Upper lobe of right lung (tissue), 1 donor: ENCODE measurements around the gene SMYD1. TPM values are rescaled to one million over a fixed set of nuclear protein-coding genes. Genes with fewer than 3 reads are reported as not detected.

Experiments used
- ATAC-seq: fragments of 200-7000 bp; cut with Tn5 transposase; one replicate; pipeline ENCODE4 v1.9.1; 2020; ENCODE audit warnings: mild to moderate bottlenecking, moderate library complexity
- DNase-seq: peaks from one replicate; pipeline ENCODE4 v3.0.0-alpha.2; 2020
- H3K27ac ChIP-seq: fragments of 200-600 bp; one replicate; pipeline ENCODE4 v1.8.0; 2022
- H3K27me3 ChIP-seq: fragments of 200-600 bp; one replicate; pipeline ENCODE4 v1.8.0; 2022; ENCODE audit warnings: mild to moderate bottlenecking
- H3K36me3 ChIP-seq: fragments of 200-600 bp; one replicate; pipeline ENCODE4 v1.8.0; 2022
- H3K4me1 ChIP-seq: fragments of 200-600 bp; one replicate; pipeline ENCODE4 v1.8.0; 2022
- H3K4me3 ChIP-seq: fragments of 200-600 bp; one replicate; pipeline ENCODE4 v1.8.0; 2022; ENCODE audit warnings: mild to moderate bottlenecking
- H3K9me3 ChIP-seq: fragments of 200-600 bp; one replicate; pipeline ENCODE4 v1.8.0; 2022
- CTCF ChIP-seq: fragments of 200-600 bp; IDR thresholded peaks from one replicate; pipeline ENCODE4 v1.8.0; 2022; ENCODE audit warnings: antibody characterized with exemption
- intact Hi-C: fragments of 100-400 bp; cut with DNase I; formaldehyde crosslinking; loops from one replicate; pipeline ENCODE4 v1.11.0; 2022
- total RNA-seq: library from RNA; stranded (reverse); fragmentation: NEBNext Ultra II Directional; extraction: Animal tissue kit (Norgen Biotek cat#: 25700); gene quantifications from one replicate; pipeline ENCODE4 v1.2.1, GENCODE V29; 2021
- donor health status: DM: no; HTN: yes; CAD: no; lungs with severe emphysema.

SMYD1 gene
- total RNA-seq, 1 donor from 2014 or later = not detected

DNA sequence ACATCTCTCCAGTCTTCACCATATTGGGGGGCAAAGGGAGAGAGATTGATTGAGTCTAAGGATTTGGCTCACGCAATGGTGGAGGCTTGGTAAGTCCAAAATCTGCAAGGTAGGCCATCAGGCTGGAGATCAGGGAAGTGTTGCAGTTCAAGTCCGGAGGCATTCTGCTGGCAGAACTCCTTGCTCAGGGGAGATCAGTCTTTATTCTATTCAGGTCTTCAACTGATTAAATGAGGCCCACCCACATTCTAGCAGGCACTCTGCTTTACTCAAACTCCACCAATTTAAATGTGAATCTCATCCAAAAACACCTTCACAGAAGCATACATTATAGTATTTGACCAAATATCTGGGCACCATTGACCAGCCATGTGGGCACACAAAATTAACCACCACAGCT is 21.4 kb downstream of the SMYD1 start:
- Histone ChIP-seq H3K4me3 (no peak overlapping the region), H3K4me1 (no peaks in the 10 kb centered on the region), H3K27me3 (no peaks in the 10 kb centered on the region), H3K27ac (no peak overlapping the region), H3K9me3 (no peaks in the 10 kb centered on the region), H3K36me3 (no peaks in the 10 kb centered on the region)
- DNase-seq (no peak), ATAC-seq (no peak)
- no peak for TF ChIP-seq CTCF
- intact Hi-C loops = no loop called here

- intact Hi-C loops = no loop called here
- H3K36me3 ChIP-seq = no peaks in the 10 kb centered on the region
- TF ChIP-seq CTCF = no peak
- no peak overlapping the region for H3K27ac ChIP-seq
- no peaks in the 10 kb centered on the region for H3K27me3 ChIP-seq
- H3K4me1 ChIP-seq = no peaks in the 10 kb centered on the region
- H3K4me3 ChIP-seq = no peak overlapping the region
- DNase-seq (no peak), ATAC-seq (no peak)
- H3K9me3 ChIP-seq = no peaks in the 10 kb centered on the region
Observed at GRCh38 chr2:88090446-88091283, 23.0 kb downstream of the SMYD1 start.

DNA sequence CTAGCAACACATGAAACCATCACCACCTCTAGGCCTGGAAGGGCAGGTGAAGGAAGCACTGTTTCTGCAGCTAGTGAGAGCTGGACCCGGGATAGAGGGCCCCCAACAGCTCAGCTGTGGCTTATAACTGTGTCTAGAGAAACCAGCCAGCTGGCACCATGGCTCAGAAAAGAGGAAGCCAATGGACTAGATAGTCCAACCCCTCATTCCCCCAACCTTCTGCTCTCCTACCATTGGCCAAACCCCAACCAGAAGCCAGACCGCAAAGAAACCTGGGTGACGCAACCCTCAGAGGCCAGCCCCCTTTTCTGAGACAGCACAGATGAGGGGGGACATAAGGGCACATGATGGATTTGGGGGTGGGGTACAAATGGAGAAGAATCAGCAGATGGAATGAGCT is 24.3 kb downstream of the SMYD1 start:
- TF ChIP-seq CTCF = no peak
- intact Hi-C loops = no loop called here
- no peaks in the 10 kb centered on the region for H3K9me3 ChIP-seq
- no peaks in the 10 kb centered on the region for H3K27me3 ChIP-seq
- DNase-seq = no peak
- H3K4me1 ChIP-seq = no peaks in the 10 kb centered on the region
- no peak overlapping the region for H3K4me3 ChIP-seq
- ATAC-seq = no peak
- no peak overlapping the region for H3K27ac ChIP-seq
- H3K36me3 ChIP-seq = no peaks in the 10 kb centered on the region

- no peak for DNase-seq
Observed at GRCh38 chr2:88092773-88093172, 25.1 kb downstream of the SMYD1 start.

DNA sequence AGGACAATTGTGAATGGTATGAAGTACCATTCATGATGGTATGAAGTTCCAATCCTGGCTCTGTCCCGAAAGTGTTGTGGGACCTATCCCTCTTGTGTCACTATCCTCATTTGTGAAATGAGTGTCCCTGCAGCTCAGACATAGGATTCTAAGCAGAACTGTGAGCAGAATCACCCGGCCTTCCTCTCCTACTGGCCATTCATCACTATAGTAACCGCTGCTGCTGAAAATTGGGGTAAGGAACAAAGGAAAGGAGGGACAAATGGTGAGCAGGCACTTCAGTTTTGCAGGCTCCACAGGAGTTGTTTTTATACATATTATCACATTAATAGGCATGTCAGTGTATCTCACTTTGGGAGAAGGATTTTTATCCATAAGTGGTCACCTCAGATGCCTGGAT is 27.4 kb downstream of the SMYD1 start:
- Histone ChIP-seq H3K4me3 (no peak overlapping the region), H3K36me3 (no peaks in the 10 kb centered on the region), H3K27me3 (no peaks in the 10 kb centered on the region), H3K9me3 (no peaks in the 10 kb centered on the region), H3K27ac (no peak overlapping the region), H3K4me1 (no peaks in the 10 kb centered on the region)
- no peak for ATAC-seq
- TF ChIP-seq CTCF = no peak
- intact Hi-C loops = no loop called here
- no peak for DNase-seq

More at GRCh38 chr2:88092773-88093172, 25.1 kb downstream of the SMYD1 start:
- no peaks in the 10 kb centered on the region for H3K9me3 ChIP-seq
- no peaks in the 10 kb centered on the region for H3K27me3 ChIP-seq
- no peak for TF ChIP-seq CTCF
- H3K36me3 ChIP-seq = no peaks in the 10 kb centered on the region
- no peak overlapping the region for H3K4me3 ChIP-seq
- no peak for ATAC-seq
- no peak overlapping the region for H3K27ac ChIP-seq
- intact Hi-C loops = no loop called here
- no peaks in the 10 kb centered on the region for H3K4me1 ChIP-seq

GRCh38 chr2:88096708-88097107 is 29.1 kb downstream of the SMYD1 start:
- Histone ChIP-seq H3K9me3 (no peaks in the 10 kb centered on the region), H3K36me3 (no peaks in the 10 kb centered on the region), H3K27me3 (no peaks in the 10 kb centered on the region), H3K27ac (no peak overlapping the region), H3K4me1 (no peaks in the 10 kb centered on the region), H3K4me3 (no peak overlapping the region)
- DNase-seq (no peak), ATAC-seq (no peak)
- TF ChIP-seq CTCF = no peak
- intact Hi-C loops = no loop called here
